ENCODE data around the gene ACBD6. TPM values are rescaled to one million over a fixed set of nuclear protein-coding genes. Genes with fewer than 3 reads are reported as not detected.

Gene ACBD6
- polyA plus RNA-seq, 1 experiment = 49.0 TPM

GRCh38 chr1:180519846-180520245 is 17.5 kb upstream of the ACBD6 start:
- Histone ChIP-seq H3K4me3 (ENCODE audit: low read depth, low read length) (no peak overlapping the region), H3K27me3 (ENCODE audit: control insufficient read depth, insufficient read depth, low read length) (no peaks in the 10 kb centered on the region), H3K36me3 (ENCODE audit: control insufficient read depth, insufficient read depth, low read length) (no peaks in the 10 kb centered on the region)
- DNase-seq (ENCODE audit: low read depth) = no peak
- ChIA-PET CTCF (interaction anchor here (0.7 to 3.5 kb wide), 6 partner anchors 9 to 416 kb away, joined by 3 to 12 read pairs (median 4); partner anchors contain the start of gene ACBD6), POLR2A (no interaction called here)
- no peak for TF ChIP-seq CTCF (IDR thresholded peaks at IDR 0.05; ENCODE audit: insufficient read depth, low read depth, low read length)

GRCh38 chr1:180515857-180516388 is 13.5 kb upstream of the ACBD6 start:
- Histone ChIP-seq H3K36me3 (ENCODE audit: control insufficient read depth, insufficient read depth, low read length) (no peaks in the 10 kb centered on the region), H3K27me3 (ENCODE audit: control insufficient read depth, insufficient read depth, low read length) (no peaks in the 10 kb centered on the region), H3K4me3 (ENCODE audit: low read depth, low read length) (no peak overlapping the region)
- ChIA-PET CTCF (interaction anchor here (0.8 to 9.0 kb wide), 18 partner anchors 8 to 625 kb away, joined by 3 to 137 read pairs (median 4); partner anchors contain the start of genes ACBD6 and KIAA1614), POLR2A (interaction anchor here (0.5 kb wide), 1 partner anchor 447 kb away, joined by 3 read pairs; no protein-coding TSS in a partner anchor)
- TF ChIP-seq CTCF (IDR thresholded peaks at IDR 0.05; ENCODE audit: insufficient read depth, low read depth, low read length) = peak; percentile 77
- peak; percentile 41 for DNase-seq (ENCODE audit: low read depth)

- H3K4me3 ChIP-seq (ENCODE audit: low read depth, low read length) = no peak overlapping the region
- POLR2A ChIA-PET = no interaction called here
These were observed 13.0 kb upstream of the ACBD6 start for GRCh38 chr1:180515364-180515763.

DNA sequence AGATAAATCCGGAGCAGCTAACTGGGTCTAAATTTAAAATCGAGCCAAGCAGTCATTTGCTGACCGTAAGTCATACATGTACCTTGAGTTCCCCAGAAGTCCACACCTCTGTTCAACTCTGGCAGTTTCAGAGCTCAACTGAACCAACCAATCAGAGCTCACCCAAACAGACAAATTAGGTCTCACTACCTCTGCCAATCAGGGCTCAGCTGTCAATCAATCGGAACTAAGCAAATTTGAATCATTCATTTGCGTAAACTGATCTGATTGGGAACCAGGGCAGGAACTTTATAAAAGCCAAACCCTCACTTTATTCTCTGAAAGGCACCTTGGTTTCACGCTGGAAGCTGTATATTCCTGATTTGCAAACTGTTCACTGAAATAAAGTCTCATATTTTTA is 11.2 kb upstream of the ACBD6 start:
- Histone ChIP-seq H3K36me3 (ENCODE audit: control insufficient read depth, insufficient read depth, low read length) (no peaks in the 10 kb centered on the region), H3K27me3 (ENCODE audit: control insufficient read depth, insufficient read depth, low read length) (no peaks in the 10 kb centered on the region), H3K4me3 (ENCODE audit: low read depth, low read length) (no peak overlapping the region)
- DNase-seq (ENCODE audit: low read depth) = no peak
- TF ChIP-seq CTCF (IDR thresholded peaks at IDR 0.05; ENCODE audit: insufficient read depth, low read depth, low read length) = no peak
- ChIA-PET POLR2A (no interaction called here), CTCF (interaction anchor here (0.6 to 9.0 kb wide), 2 partner anchors 350 to 393 kb away, joined by 3 to 137 read pairs; no protein-coding TSS in a partner anchor)

More at GRCh38 chr1:180515364-180515763, 13.0 kb upstream of the ACBD6 start:
- CTCF ChIA-PET = interaction anchor here (0.6 to 9.0 kb wide), 17 partner anchors 8 to 641 kb away, joined by 3 to 137 read pairs (median 3); partner anchors contain the start of genes ACBD6 and KIAA1614
- TF ChIP-seq CTCF (IDR thresholded peaks at IDR 0.05; ENCODE audit: insufficient read depth, low read depth, low read length) = no peak
- DNase-seq (ENCODE audit: low read depth) = no peak
- Histone ChIP-seq H3K27me3 (ENCODE audit: control insufficient read depth, insufficient read depth, low read length) (no peaks in the 10 kb centered on the region), H3K36me3 (ENCODE audit: control insufficient read depth, insufficient read depth, low read length) (no peaks in the 10 kb centered on the region)

DNA sequence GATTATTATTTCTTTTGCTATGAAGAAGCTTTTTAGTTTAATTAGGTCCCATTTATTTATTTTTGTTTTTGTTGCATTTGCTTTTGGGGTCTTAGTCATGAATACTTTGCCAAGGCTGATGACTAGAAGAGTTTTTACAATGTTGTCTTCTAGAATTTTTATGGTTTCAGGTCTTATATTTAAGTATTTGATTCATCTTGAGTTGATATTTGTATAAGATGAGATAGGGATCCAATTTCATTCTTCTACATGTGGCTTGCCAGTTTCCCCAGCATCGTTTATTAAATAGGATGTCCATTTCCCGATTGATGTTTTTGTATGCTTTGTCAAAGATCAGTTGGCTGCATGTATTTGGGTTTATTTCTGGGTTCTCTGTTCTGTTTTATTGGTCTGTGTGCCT is 8.5 kb upstream of the ACBD6 start:
- ChIA-PET CTCF (interaction anchor here (1.6 to 9.0 kb wide), 2 partner anchors 345 to 353 kb away, joined by 3 to 137 read pairs; no protein-coding TSS in a partner anchor), POLR2A (no interaction called here)

More for the DNA sequence above, 8.5 kb upstream of the ACBD6 start:
- DNase-seq (ENCODE audit: low read depth) = no peak
- no peak for TF ChIP-seq CTCF (IDR thresholded peaks at IDR 0.05; ENCODE audit: insufficient read depth, low read depth, low read length)
- H3K27me3 ChIP-seq (ENCODE audit: control insufficient read depth, insufficient read depth, low read length) = no peaks in the 10 kb centered on the region
- no peak overlapping the region for H3K4me3 ChIP-seq (ENCODE audit: low read depth, low read length)
- H3K36me3 ChIP-seq (ENCODE audit: control insufficient read depth, insufficient read depth, low read length) = no peaks in the 10 kb centered on the region

All from BJ (cell line).